ENCODE data around the gene REPS2. TPM values are rescaled to one million over a fixed set of nuclear protein-coding genes. Genes with fewer than 3 reads are reported as not detected.
A peak's percentile ranks its signal among the peaks of the same experiment; 100 is the strongest.

Gene REPS2
- total and polyA plus RNA-seq, 4 donors, result 8.0 to 18.4 (median 11.6) TPM

DNA sequence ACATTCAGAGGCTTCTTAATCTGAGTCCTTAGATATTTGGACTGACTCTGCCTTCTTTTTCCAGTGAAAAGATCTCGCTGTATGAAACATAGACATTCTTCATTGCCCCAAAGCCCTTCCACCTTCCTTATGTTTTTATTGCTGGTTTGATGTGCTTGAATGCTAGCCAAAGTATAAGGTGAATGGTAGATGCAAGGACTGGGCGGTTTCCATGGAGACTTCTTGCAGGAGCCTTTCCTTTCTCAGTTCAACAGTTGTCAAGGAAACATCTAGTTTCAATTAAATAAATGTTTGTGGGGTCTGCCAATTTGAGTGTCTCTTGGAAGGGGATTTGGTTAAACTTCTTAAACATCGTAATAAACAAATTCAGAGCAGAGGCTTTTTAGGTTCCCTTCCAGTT, 46.0 kb downstream of the REPS2 start:
- WGBS, 2 donors, result 72 to 96% methylated on average over 3 of the region's 3 CpGs
- TF ChIP-seq, protein P1, sequence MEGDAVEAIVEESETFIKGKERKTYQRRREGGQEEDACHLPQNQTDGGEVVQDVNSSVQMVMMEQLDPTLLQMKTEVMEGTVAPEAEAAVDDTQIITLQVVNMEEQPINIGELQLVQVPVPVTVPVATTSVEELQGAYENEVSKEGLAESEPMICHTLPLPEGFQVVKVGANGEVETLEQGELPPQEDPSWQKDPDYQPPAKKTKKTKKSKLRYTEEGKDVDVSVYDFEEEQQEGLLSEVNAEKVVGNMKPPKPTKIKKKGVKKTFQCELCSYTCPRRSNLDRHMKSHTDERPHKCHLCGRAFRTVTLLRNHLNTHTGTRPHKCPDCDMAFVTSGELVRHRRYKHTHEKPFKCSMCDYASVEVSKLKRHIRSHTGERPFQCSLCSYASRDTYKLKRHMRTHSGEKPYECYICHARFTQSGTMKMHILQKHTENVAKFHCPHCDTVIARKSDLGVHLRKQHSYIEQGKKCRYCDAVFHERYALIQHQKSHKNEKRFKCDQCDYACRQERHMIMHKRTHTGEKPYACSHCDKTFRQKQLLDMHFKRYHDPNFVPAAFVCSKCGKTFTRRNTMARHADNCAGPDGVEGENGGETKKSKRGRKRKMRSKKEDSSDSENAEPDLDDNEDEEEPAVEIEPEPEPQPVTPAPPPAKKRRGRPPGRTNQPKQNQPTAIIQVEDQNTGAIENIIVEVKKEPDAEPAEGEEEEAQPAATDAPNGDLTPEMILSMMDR (IDR thresholded peaks at IDR 0.05; ENCODE audit: control extremely low read depth, extremely low read depth), result no peak
- DNase-seq (no peak), ATAC-seq (ENCODE audit: insufficient read depth, low FRiP score) (no peak)
- H3K4me1 ChIP-seq (ENCODE audit: control insufficient read depth in 5 of 5, insufficient read depth in 5 of 5, low read length in 5 of 5), result peaks cover 0 to 18% (median 2%) of the 10 kb centered on the region in 5 donors
- H3K27me3 ChIP-seq (ENCODE audit: control insufficient read depth in 3 of 3, insufficient read depth in 3 of 3, low read length in 2 of 3), result peaks cover 6 to 37% (median 25%) of the 10 kb centered on the region in 3 donors
- H3K27ac ChIP-seq (ENCODE audit: low read depth in 1 of 2, low read length in 1 of 2), result no peak overlapping the region
- H3K9ac ChIP-seq (ENCODE audit: insufficient read depth in 1 of 2, low read length in 2 of 2), result no peak overlapping the region
- H3K9me3 ChIP-seq (ENCODE audit: control insufficient read depth in 4 of 4, insufficient read depth in 3 of 4, low read length in 3 of 4), result peaks cover 0 to 4% (median 0%) of the 10 kb centered on the region in 4 donors
- H3K36me3 ChIP-seq (ENCODE audit: control insufficient read depth in 4 of 4, insufficient read depth in 4 of 4, low read length in 4 of 4), result no peaks in the 10 kb centered on the region
- no peak overlapping the region for H3K4me3 ChIP-seq

DNA sequence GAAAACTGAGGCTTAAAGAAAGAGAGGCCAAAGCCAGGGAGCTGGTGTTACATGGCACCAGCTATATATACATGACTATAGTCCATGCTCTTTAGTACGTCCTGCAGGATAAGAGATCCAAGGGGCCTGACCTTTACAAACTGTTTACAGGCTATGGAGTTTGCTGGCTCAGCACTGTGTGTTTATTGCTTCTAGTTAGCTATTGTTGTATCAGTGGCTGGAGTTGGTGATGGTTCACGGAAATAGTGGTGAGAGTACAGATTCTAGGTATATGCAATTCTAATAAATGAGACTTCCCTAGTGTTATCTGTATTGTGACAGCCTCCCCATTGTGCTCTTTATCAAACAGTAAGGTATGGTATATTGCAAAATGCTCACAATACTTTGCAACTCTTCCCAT, 46.5 kb downstream of the REPS2 start:
- Histone ChIP-seq H3K9me3 (ENCODE audit: control insufficient read depth in 4 of 4, insufficient read depth in 3 of 4, low read length in 3 of 4) (peaks cover 0 to 2% (median 0%) of the 10 kb centered on the region in 4 donors), H3K27ac (ENCODE audit: low read depth in 1 of 2, low read length in 1 of 2) (no peak overlapping the region), H3K4me3 (no peak overlapping the region), H3K9ac (ENCODE audit: insufficient read depth in 1 of 2, low read length in 2 of 2) (no peak overlapping the region), H3K4me1 (ENCODE audit: control insufficient read depth in 5 of 5, insufficient read depth in 5 of 5, low read length in 5 of 5) (peaks cover 0 to 21% (median 2%) of the 10 kb centered on the region in 5 donors), H3K36me3 (ENCODE audit: control insufficient read depth in 4 of 4, insufficient read depth in 4 of 4, low read length in 4 of 4) (no peaks in the 10 kb centered on the region), H3K27me3 (ENCODE audit: control insufficient read depth in 3 of 3, insufficient read depth in 3 of 3, low read length in 2 of 3) (peaks cover 2 to 37% (median 25%) of the 10 kb centered on the region in 3 donors)
- WGBS, 2 donors, result 66 to 84% methylated on average over 2 of the region's 2 CpGs
- DNase-seq (peak in 1 of 3 donors; percentile 52), ATAC-seq (ENCODE audit: insufficient read depth, low FRiP score) (no peak)
- TF ChIP-seq, protein P1 (IDR thresholded peaks at IDR 0.05; ENCODE audit: control extremely low read depth, extremely low read depth), result no peak

DNA sequence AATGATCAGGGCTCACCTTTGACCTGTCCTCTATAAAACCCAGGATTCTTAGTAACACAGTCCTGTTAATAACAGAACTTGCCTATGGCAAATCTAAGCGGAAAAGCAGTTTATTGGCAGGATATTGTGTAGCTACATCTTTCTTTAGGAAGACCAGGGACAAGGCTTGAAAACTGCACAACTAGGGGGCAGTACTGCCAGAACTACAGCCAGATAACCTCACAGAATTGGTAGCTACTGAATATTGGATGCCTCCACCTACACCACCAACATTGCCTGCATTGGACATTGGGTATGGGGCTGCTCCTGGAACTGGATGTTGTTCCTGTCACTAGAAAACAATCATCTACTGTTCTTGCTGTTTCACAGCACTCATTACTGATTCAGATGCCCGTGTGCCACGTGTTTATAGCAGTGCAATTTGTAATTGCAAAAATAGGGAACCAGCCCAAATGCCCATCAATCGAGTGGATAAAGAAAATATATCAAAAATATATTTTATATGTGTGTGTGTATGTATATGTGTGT, 47.4 kb downstream of the REPS2 start:
- peaks cover 0 to 34% (median 30%) of the 10 kb centered on the region in 3 donors for H3K27me3 ChIP-seq (ENCODE audit: control insufficient read depth in 3 of 3, insufficient read depth in 3 of 3, low read length in 2 of 3)
- DNase-seq (no peak), ATAC-seq (ENCODE audit: insufficient read depth, low FRiP score) (no peak)
- no peaks in the 10 kb centered on the region for H3K9me3 ChIP-seq (ENCODE audit: control insufficient read depth in 4 of 4, insufficient read depth in 3 of 4, low read length in 3 of 4)
- no peak overlapping the region for H3K9ac ChIP-seq (ENCODE audit: insufficient read depth in 1 of 2, low read length in 2 of 2)
- H3K36me3 ChIP-seq (ENCODE audit: control insufficient read depth in 4 of 4, insufficient read depth in 4 of 4, low read length in 4 of 4), result no peaks in the 10 kb centered on the region
- peaks cover 0 to 21% (median 3%) of the 10 kb centered on the region in 5 donors for H3K4me1 ChIP-seq (ENCODE audit: control insufficient read depth in 5 of 5, insufficient read depth in 5 of 5, low read length in 5 of 5)
- TF ChIP-seq, protein P1 (IDR thresholded peaks at IDR 0.05; ENCODE audit: control extremely low read depth, extremely low read depth), result no peak
- WGBS, 2 donors, result 82 to 99% methylated on average over 4 of the region's 4 CpGs
- H3K4me3 ChIP-seq, result no peak overlapping the region
- no peak overlapping the region for H3K27ac ChIP-seq (ENCODE audit: low read depth in 1 of 2, low read length in 1 of 2)

DNA sequence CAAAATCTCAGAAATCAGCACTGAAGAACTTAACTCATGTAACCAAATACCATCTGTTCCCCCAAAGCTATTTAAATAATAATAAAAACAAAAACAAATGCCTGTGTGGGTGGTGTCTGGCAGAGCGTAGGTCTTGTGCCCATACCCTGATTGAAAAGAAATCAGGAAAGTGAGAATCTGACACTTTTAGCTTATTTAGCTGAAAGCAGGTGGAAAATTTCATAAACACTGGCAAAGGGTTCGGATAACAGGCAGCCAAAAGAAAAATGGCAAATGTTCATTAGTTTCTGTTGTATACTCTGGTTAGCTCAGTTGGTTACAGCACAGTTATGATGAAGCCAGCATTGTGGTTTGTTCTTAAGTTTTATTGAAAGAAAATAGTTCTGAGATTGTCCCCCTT, 48.3 kb downstream of the REPS2 start:
- no peaks in the 10 kb centered on the region for H3K9me3 ChIP-seq (ENCODE audit: control insufficient read depth in 4 of 4, insufficient read depth in 3 of 4, low read length in 3 of 4)
- peaks cover 0 to 21% (median 3%) of the 10 kb centered on the region in 5 donors for H3K4me1 ChIP-seq (ENCODE audit: control insufficient read depth in 5 of 5, insufficient read depth in 5 of 5, low read length in 5 of 5)
- DNase-seq (peak in 2 of 3 donors; percentile 77 to 83), ATAC-seq (ENCODE audit: insufficient read depth, low FRiP score) (no peak)
- no peak overlapping the region for H3K27ac ChIP-seq (ENCODE audit: low read depth in 1 of 2, low read length in 1 of 2)
- TF ChIP-seq, protein P1 (IDR thresholded peaks at IDR 0.05; ENCODE audit: control extremely low read depth, extremely low read depth), result no peak
- H3K4me3 ChIP-seq, result no peak overlapping the region
- peaks cover 0 to 33% (median 26%) of the 10 kb centered on the region in 3 donors for H3K27me3 ChIP-seq (ENCODE audit: control insufficient read depth in 3 of 3, insufficient read depth in 3 of 3, low read length in 2 of 3)
- WGBS, 2 donors, result 72 to 91% methylated on average over 2 of the region's 2 CpGs
- H3K36me3 ChIP-seq (ENCODE audit: control insufficient read depth in 4 of 4, insufficient read depth in 4 of 4, low read length in 4 of 4), result no peaks in the 10 kb centered on the region
- no peak overlapping the region for H3K9ac ChIP-seq (ENCODE audit: insufficient read depth in 1 of 2, low read length in 2 of 2)
